ENCODE data around the gene NUS1. TPM values are rescaled to one million over a fixed set of nuclear protein-coding genes. Genes with fewer than 3 reads are reported as not detected.

The NUS1 gene
- total RNA-seq, 1 experiment from 2014 or later = 56.9 TPM

Other genes starting within 250 kb of the NUS1 start
- not detected in 2 replicates for gene ROS1, start 249.5 kb upstream of the NUS1 start, total RNA-seq (2021)
- 8.5 and 10.1 TPM in 2 replicates for gene DCBLD1, start 192.8 kb upstream of the NUS1 start, total RNA-seq (2021)
- 18.7 and 19.5 TPM in 2 replicates for gene GOPC, start 73.0 kb upstream of the NUS1 start, total RNA-seq (2021)
- gene SLC35F1, start 231.8 kb downstream of the NUS1 start, total RNA-seq (2021) = 4.0 and 4.3 TPM in 2 replicates

Measured in H9 (cell line).